K562 (cell line): Measurements from ENCODE around the gene POU3F1. TPM values are rescaled to one million over a fixed set of nuclear protein-coding genes. Genes with fewer than 3 reads are reported as not detected.

Experiments used
- EGR1 ChIP-seq: fragments of 450-650 bp; conservative IDR thresholded peaks from 2 replicates; pipeline ENCODE4 v1.6.1; 2017; ENCODE audit warnings: mild to moderate bottlenecking
- ERF ChIP-seq: fragments of 450-650 bp; formaldehyde crosslinking; IDR thresholded peaks from 2 replicates; pipeline ENCODE4 v1.4.0; 2020; ENCODE audit warnings: mild to moderate bottlenecking, mixed read lengths
- HDAC1 ChIP-seq, 2 experiments: fragments of 450-650 bp; IDR thresholded peaks; 2 replicates each; pipeline ENCODE4 v1.6.1; 2016 to 2017; ENCODE audit warnings: inconsistent platforms in 1 of 2, mild to moderate bottlenecking in 1 of 2, moderate library complexity in 1 of 2
- NCOA1 ChIP-seq: fragments of 450-650 bp; IDR thresholded peaks from 2 replicates; pipeline ENCODE4 v1.6.1; 2016; ENCODE audit warnings: low read depth
- PHTF2 ChIP-seq: fragments of 250-450 bp; sonication (Bioruptor Pico); IDR thresholded peaks from 2 replicates; pipeline ENCODE4 v1.5.0; 2021; ENCODE audit warnings: mild to moderate bottlenecking
- RBBP5 ChIP-seq: fragments of 200-600 bp; sonication (generic); IDR thresholded peaks from 2 replicates; pipeline ENCODE4 v1.6.1; 2012; ENCODE audit warnings: borderline replicate concordance, mild to moderate bottlenecking, low read length, control low read depth, inconsistent platforms; ENCODE audit not compliant: insufficient read depth, poor library complexity, severe bottlenecking
- TAF9B ChIP-seq: fragments of 450-650 bp; IDR thresholded peaks from 2 replicates; pipeline ENCODE4 v1.6.1; 2018; ENCODE audit warnings: mild to moderate bottlenecking; ENCODE audit not compliant: partially characterized antibody
- TCF3 ChIP-seq: sonication (generic); formaldehyde crosslinking; IDR thresholded peaks from 2 replicates; pipeline ENCODE4 v1.4.0; 2020; ENCODE audit warnings: mild to moderate bottlenecking, missing genetic modification reagents
- ZNF282 ChIP-seq: sonication (generic); formaldehyde crosslinking; IDR thresholded peaks from 2 replicates; pipeline ENCODE4 v1.8.1; 2023; ENCODE audit warnings: missing genetic modification reagents
- ZZZ3 ChIP-seq: fragments of 450-650 bp; IDR thresholded peaks from 2 replicates; pipeline ENCODE4 v1.6.1; 2016; ENCODE audit warnings: antibody characterized with exemption, mild to moderate bottlenecking, moderate library complexity
- polyA plus RNA-seq, 8 experiments: library from polyadenylated mRNA; depleted of rRNA in 4 of 8; stranded (reverse) in 5 of 8; unstranded in 3 of 8; fragments of >200 nt; fragmentation: Nextera tagmentation in 2 of 8; fragmentation: Illumina TruSeq in 1 of 8; extraction: Ambion mirVana in 2 of 8; extraction: Trizol in 1 of 8; gene quantifications; 2 replicates each; pipeline versions ENCODE4 v1.2.1 to v1.2.3, GENCODE V29; 2011 to 2014; ENCODE audit warnings: inconsistent platforms in 1 of 8, missing spikeins in 1 of 8
- total RNA-seq, 7 experiments: library from RNA; depleted of rRNA in 6 of 7; stranded (reverse); fragments of >200 nt in 6 of 7; fragmentation: Illumina TruSeq in 2 of 7; extraction: Trizol in 2 of 7; gene quantifications; 2 replicates each; pipeline versions ENCODE4 v1.2.1 to v1.2.3, GENCODE V29; 2011 to 2021; ENCODE audit warnings: low replicate concordance in 1 of 7
- TF ChIP-seq, protein P1 (sequence below), 3 experiments: IDR thresholded peaks in 2 of 3; conservative IDR thresholded peaks in 1 of 3; 2 replicates each; pipeline ENCODE4 v1.5.1; 2011 to 2012; ENCODE audit warnings: low read length in 3 of 3, mild to moderate bottlenecking in 3 of 3, control low read depth in 2 of 3, improper control_type of control experiment in 1 of 3, inconsistent platforms in 1 of 3, low read depth in 1 of 3, mixed read lengths in 1 of 3, moderate library complexity in 1 of 3; ENCODE audit not compliant: insufficient read depth in 2 of 3
- TF ChIP-seq, protein P2 (sequence below): fragments of 250-450 bp; sonication (Bioruptor Pico); IDR thresholded peaks from 2 replicates; pipeline ENCODE4 v1.5.0; 2020; ENCODE audit warnings: mild to moderate bottlenecking, borderline replicate concordance
- TF ChIP-seq, protein P3 (sequence below): sonication (generic); formaldehyde crosslinking; IDR thresholded peaks from 2 replicates; pipeline ENCODE4 v1.8.0; 2023; ENCODE audit warnings: missing genetic modification reagents, mild to moderate bottlenecking, borderline replicate concordance

POU3F1 gene
- total and polyA plus RNA-seq, 9 of the 15 experiments (the other 6 are each of a cell fraction or from before 2014, with no cell fraction given): 0.09 TPM; not detected in 8

DNA sequence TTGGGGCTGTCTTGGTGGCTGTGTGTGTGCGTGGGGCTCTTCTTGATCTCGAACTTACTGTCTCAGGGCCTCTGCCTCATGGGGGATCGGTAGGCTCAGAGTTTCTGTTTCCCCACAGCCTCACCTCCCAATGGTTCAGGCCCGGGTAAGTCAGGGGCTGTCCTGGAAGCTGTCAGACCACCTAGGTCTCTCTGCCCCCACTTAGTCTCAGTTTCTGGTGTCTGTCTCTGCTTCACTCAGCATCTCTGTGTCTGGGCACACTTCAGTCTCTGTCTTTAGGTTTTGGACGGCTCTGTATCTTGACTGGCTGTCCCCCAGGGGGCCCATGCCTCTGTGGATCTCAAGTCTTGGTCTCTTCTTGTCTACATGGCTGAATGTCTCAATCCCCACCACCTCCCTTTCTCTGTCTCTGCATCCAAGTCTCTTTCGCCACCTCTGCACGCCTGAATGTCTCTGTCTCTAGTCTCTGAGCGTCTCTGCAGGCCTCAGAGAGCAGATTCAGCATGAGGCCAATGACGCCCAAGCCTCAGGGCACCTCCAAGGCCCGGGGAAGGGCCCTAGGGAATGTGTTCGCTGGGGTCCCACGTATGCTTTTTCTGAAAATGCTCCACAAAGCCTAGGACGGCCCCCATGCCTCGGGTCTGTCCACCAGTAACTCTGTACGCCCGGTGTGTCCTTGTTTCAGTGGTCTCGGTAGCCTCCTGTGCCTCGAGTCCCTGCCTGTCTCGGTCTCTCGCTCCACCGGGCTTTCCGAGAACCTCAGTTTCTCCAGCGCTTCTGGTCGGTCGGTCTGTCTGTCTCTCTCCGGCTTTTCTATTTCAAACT is 42.1 kb downstream of the POU3F1 start (continued):
- TF ChIP-seq, protein P1, sequence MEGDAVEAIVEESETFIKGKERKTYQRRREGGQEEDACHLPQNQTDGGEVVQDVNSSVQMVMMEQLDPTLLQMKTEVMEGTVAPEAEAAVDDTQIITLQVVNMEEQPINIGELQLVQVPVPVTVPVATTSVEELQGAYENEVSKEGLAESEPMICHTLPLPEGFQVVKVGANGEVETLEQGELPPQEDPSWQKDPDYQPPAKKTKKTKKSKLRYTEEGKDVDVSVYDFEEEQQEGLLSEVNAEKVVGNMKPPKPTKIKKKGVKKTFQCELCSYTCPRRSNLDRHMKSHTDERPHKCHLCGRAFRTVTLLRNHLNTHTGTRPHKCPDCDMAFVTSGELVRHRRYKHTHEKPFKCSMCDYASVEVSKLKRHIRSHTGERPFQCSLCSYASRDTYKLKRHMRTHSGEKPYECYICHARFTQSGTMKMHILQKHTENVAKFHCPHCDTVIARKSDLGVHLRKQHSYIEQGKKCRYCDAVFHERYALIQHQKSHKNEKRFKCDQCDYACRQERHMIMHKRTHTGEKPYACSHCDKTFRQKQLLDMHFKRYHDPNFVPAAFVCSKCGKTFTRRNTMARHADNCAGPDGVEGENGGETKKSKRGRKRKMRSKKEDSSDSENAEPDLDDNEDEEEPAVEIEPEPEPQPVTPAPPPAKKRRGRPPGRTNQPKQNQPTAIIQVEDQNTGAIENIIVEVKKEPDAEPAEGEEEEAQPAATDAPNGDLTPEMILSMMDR (IDR thresholded peaks at IDR 0.05 in 2 of 3, conservative IDR thresholded peaks at IDR 0.05 in 1 of 3; ENCODE audit: insufficient read depth in 2 of 3, low read depth in 1 of 3, low read length in 3 of 3): peak; percentile 21 to 37 (median 29); a peak in 3 of 6 replicates
- TF ChIP-seq ZNF282 (CRISPR knock-in tag): no peak
- TF ChIP-seq HDAC1 (IDR thresholded peaks at IDR 0.05): peak in 1 of 2 experiments; percentile 64; a peak in 2 of 4 replicates
- TF ChIP-seq ZZZ3: no peak
- peak; percentile 27 for TF ChIP-seq RBBP5
- no peak for TF ChIP-seq ERF (CRISPR knock-in tag)
- TF ChIP-seq, protein P2, sequence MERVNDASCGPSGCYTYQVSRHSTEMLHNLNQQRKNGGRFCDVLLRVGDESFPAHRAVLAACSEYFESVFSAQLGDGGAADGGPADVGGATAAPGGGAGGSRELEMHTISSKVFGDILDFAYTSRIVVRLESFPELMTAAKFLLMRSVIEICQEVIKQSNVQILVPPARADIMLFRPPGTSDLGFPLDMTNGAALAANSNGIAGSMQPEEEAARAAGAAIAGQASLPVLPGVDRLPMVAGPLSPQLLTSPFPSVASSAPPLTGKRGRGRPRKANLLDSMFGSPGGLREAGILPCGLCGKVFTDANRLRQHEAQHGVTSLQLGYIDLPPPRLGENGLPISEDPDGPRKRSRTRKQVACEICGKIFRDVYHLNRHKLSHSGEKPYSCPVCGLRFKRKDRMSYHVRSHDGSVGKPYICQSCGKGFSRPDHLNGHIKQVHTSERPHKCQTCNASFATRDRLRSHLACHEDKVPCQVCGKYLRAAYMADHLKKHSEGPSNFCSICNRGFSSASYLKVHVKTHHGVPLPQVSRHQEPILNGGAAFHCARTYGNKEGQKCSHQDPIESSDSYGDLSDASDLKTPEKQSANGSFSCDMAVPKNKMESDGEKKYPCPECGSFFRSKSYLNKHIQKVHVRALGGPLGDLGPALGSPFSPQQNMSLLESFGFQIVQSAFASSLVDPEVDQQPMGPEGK: no peak
- no peak for TF ChIP-seq NCOA1
- TF ChIP-seq TCF3 (CRISPR knock-in tag): 0 out of 2 replicates have a peak, but pooled peaks have one; percentile 18
- no peak for TF ChIP-seq TAF9B
- TF ChIP-seq, protein P3, sequence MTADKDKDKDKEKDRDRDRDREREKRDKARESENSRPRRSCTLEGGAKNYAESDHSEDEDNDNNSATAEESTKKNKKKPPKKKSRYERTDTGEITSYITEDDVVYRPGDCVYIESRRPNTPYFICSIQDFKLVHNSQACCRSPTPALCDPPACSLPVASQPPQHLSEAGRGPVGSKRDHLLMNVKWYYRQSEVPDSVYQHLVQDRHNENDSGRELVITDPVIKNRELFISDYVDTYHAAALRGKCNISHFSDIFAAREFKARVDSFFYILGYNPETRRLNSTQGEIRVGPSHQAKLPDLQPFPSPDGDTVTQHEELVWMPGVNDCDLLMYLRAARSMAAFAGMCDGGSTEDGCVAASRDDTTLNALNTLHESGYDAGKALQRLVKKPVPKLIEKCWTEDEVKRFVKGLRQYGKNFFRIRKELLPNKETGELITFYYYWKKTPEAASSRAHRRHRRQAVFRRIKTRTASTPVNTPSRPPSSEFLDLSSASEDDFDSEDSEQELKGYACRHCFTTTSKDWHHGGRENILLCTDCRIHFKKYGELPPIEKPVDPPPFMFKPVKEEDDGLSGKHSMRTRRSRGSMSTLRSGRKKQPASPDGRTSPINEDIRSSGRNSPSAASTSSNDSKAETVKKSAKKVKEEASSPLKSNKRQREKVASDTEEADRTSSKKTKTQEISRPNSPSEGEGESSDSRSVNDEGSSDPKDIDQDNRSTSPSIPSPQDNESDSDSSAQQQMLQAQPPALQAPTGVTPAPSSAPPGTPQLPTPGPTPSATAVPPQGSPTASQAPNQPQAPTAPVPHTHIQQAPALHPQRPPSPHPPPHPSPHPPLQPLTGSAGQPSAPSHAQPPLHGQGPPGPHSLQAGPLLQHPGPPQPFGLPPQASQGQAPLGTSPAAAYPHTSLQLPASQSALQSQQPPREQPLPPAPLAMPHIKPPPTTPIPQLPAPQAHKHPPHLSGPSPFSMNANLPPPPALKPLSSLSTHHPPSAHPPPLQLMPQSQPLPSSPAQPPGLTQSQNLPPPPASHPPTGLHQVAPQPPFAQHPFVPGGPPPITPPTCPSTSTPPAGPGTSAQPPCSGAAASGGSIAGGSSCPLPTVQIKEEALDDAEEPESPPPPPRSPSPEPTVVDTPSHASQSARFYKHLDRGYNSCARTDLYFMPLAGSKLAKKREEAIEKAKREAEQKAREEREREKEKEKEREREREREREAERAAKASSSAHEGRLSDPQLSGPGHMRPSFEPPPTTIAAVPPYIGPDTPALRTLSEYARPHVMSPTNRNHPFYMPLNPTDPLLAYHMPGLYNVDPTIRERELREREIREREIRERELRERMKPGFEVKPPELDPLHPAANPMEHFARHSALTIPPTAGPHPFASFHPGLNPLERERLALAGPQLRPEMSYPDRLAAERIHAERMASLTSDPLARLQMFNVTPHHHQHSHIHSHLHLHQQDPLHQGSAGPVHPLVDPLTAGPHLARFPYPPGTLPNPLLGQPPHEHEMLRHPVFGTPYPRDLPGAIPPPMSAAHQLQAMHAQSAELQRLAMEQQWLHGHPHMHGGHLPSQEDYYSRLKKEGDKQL (CRISPR knock-in tag): no peak
- TF ChIP-seq EGR1: no peak
- no peak for TF ChIP-seq PHTF2 (CRISPR knock-in tag)
